ENCODE results near the gene CEP290.

Gene CEP290

GRCh38 chr12:88127099-88127498, 14.8 kb downstream of the CEP290 start:
- peaks cover 41% of the 10 kb centered on the region for H3K36me3 ChIP-seq (ENCODE audit: insufficient read depth, low read length)
- H3K9me3 ChIP-seq (ENCODE audit: low read length), result no peaks in the 10 kb centered on the region

GRCh38 chr12:88122666-88123065, 19.2 kb downstream of the CEP290 start:
- H2AFZ ChIP-seq (ENCODE audit: low read depth, low read length), result no peak overlapping the region
- peaks cover 45% of the 10 kb centered on the region for H3K36me3 ChIP-seq (ENCODE audit: insufficient read depth, low read length)
- H3K4me1 ChIP-seq (ENCODE audit: insufficient read depth, low read length), result no peaks in the 10 kb centered on the region
- H3K4me3 ChIP-seq (ENCODE audit: low read length), result no peak overlapping the region
- no peaks in the 10 kb centered on the region for H3K9me3 ChIP-seq (ENCODE audit: low read length)
- H3K27me3 ChIP-seq (ENCODE audit: insufficient read depth, low read length), result no peaks in the 10 kb centered on the region

More at GRCh38 chr12:88127099-88127498, 14.8 kb downstream of the CEP290 start:
- Histone ChIP-seq H3K4me1 (ENCODE audit: insufficient read depth, low read length) (no peaks in the 10 kb centered on the region), H2AFZ (ENCODE audit: low read depth, low read length) (no peak overlapping the region), H3K4me3 (ENCODE audit: low read length) (no peak overlapping the region), H3K27me3 (ENCODE audit: insufficient read depth, low read length) (no peaks in the 10 kb centered on the region)

GRCh38 chr12:88113871-88114270, 28.0 kb downstream of the CEP290 start:
- no peaks in the 10 kb centered on the region for H3K27me3 ChIP-seq (ENCODE audit: insufficient read depth, low read length)
- no peaks in the 10 kb centered on the region for H3K4me1 ChIP-seq (ENCODE audit: insufficient read depth, low read length)
- no peaks in the 10 kb centered on the region for H3K9me3 ChIP-seq (ENCODE audit: low read length)
- H3K36me3 ChIP-seq (ENCODE audit: insufficient read depth, low read length), result peaks cover 71% of the 10 kb centered on the region
- H2AFZ ChIP-seq (ENCODE audit: low read depth, low read length), result no peak overlapping the region
- H3K4me3 ChIP-seq (ENCODE audit: low read length), result no peak overlapping the region

DNA sequence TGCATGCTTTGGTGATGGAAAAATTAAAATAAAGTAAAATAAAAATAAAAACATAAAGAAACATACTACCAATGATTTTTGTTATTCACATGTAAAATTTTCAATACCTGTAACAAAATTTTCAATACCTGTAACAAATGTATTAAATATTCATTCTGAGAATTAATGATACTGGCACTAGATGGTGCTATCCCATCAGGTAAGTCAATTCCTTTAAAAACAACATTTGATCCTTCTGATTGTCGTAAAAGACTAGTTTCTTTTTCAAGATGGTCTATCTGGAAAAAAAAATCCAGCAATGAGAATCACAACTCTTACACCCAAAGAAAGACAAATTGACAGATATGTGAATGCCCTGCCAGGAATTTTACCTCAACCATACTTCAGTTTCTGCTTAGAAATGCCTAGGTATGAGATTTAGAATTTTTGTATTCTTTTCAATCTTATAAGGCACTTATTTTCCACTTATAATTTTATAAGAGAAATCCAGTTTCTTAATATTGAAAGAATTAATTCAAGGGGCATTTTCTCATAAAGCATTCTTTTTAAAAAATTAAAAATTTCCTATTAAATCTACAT, 30.7 kb downstream of the CEP290 start:
- no peak overlapping the region for H3K4me3 ChIP-seq (ENCODE audit: low read length)

DNA sequence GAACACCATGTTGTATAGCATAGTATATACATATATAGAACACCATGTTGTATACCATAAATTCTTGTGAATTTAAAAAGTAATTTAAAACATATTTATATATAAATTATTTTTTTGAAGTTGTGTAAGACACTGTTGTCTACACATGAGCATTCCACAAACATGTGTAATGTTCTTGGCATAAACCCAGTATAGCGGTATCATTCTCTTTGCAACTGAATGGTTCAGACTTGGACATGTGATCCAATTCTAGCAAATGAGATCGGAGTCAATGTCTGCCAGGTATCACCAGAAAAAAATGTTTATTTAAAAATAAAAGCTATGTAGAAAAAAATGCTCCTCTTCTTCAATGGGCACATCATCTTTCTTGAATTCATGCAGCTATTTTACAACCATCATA, 33.9 kb downstream of the CEP290 start:
- Histone ChIP-seq H3K4me1 (ENCODE audit: insufficient read depth, low read length) (no peaks in the 10 kb centered on the region), H2AFZ (ENCODE audit: low read depth, low read length) (no peak overlapping the region), H3K4me3 (ENCODE audit: low read length) (no peak overlapping the region), H3K36me3 (ENCODE audit: insufficient read depth, low read length) (peaks cover 61% of the 10 kb centered on the region), H3K9me3 (ENCODE audit: low read length) (no peaks in the 10 kb centered on the region), H3K27me3 (ENCODE audit: insufficient read depth, low read length) (no peaks in the 10 kb centered on the region)

More for the DNA sequence above, 30.7 kb downstream of the CEP290 start:
- H3K36me3 ChIP-seq (ENCODE audit: insufficient read depth, low read length), result peaks cover 69% of the 10 kb centered on the region
- H3K9me3 ChIP-seq (ENCODE audit: low read length), result no peaks in the 10 kb centered on the region
- no peaks in the 10 kb centered on the region for H3K27me3 ChIP-seq (ENCODE audit: insufficient read depth, low read length)
- H2AFZ ChIP-seq (ENCODE audit: low read depth, low read length), result no peak overlapping the region
- H3K4me1 ChIP-seq (ENCODE audit: insufficient read depth, low read length), result no peaks in the 10 kb centered on the region

GRCh38 chr12:88093573-88093972, 48.3 kb downstream of the CEP290 start:
- Histone ChIP-seq H3K4me1 (ENCODE audit: insufficient read depth, low read length) (no peaks in the 10 kb centered on the region), H3K36me3 (ENCODE audit: insufficient read depth, low read length) (peaks cover 24% of the 10 kb centered on the region), H2AFZ (ENCODE audit: low read depth, low read length) (no peak overlapping the region), H3K9me3 (ENCODE audit: low read length) (no peaks in the 10 kb centered on the region), H3K27me3 (ENCODE audit: insufficient read depth, low read length) (no peaks in the 10 kb centered on the region), H3K4me3 (ENCODE audit: low read length) (no peak overlapping the region)

DNA sequence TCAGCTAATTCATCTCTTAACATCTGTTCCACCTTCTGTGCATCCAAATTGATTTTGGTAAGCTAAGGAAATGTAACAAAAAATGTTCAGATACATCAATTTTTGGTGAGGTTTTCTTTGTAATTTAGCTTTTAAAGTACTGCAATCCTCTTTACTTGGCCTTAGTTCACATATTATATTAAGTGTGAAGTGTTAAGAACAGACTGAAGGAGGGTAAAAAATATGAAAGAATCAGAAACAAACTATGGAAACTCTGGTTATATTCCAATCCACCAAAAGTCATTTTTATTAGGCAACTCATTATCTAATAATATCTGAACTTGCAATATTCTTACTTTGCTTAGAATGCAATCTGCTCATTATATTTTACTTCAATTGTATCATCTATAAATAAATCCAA, 49.1 kb downstream of the CEP290 start:
- H3K27me3 ChIP-seq (ENCODE audit: insufficient read depth, low read length), result no peaks in the 10 kb centered on the region
- H2AFZ ChIP-seq (ENCODE audit: low read depth, low read length), result no peak overlapping the region
- H3K36me3 ChIP-seq (ENCODE audit: insufficient read depth, low read length), result peaks cover 24% of the 10 kb centered on the region
- H3K9me3 ChIP-seq (ENCODE audit: low read length), result no peaks in the 10 kb centered on the region
- no peak overlapping the region for H3K4me3 ChIP-seq (ENCODE audit: low read length)
- no peaks in the 10 kb centered on the region for H3K4me1 ChIP-seq (ENCODE audit: insufficient read depth, low read length)

- no peak overlapping the region for H2AFZ ChIP-seq (ENCODE audit: low read depth, low read length)
- no peaks in the 10 kb centered on the region for H3K9me3 ChIP-seq (ENCODE audit: low read length)
- no peaks in the 10 kb centered on the region for H3K27me3 ChIP-seq (ENCODE audit: insufficient read depth, low read length)
- H3K4me1 ChIP-seq (ENCODE audit: insufficient read depth, low read length), result no peaks in the 10 kb centered on the region
- peaks cover 60% of the 10 kb centered on the region for H3K36me3 ChIP-seq (ENCODE audit: insufficient read depth, low read length)
- no peak overlapping the region for H3K4me3 ChIP-seq (ENCODE audit: low read length)
Observed at GRCh38 chr12:88084210-88084609, 57.7 kb downstream of the CEP290 start.

- Histone ChIP-seq H3K36me3 (ENCODE audit: insufficient read depth, low read length) (peaks cover 57% of the 10 kb centered on the region), H2AFZ (ENCODE audit: low read depth, low read length) (no peak overlapping the region), H3K4me3 (ENCODE audit: low read length) (no peak overlapping the region), H3K4me1 (ENCODE audit: insufficient read depth, low read length) (no peaks in the 10 kb centered on the region), H3K9me3 (ENCODE audit: low read length) (no peaks in the 10 kb centered on the region), H3K27me3 (ENCODE audit: insufficient read depth, low read length) (no peaks in the 10 kb centered on the region)
Observed at GRCh38 chr12:88083634-88084033, 58.3 kb downstream of the CEP290 start.

DNA sequence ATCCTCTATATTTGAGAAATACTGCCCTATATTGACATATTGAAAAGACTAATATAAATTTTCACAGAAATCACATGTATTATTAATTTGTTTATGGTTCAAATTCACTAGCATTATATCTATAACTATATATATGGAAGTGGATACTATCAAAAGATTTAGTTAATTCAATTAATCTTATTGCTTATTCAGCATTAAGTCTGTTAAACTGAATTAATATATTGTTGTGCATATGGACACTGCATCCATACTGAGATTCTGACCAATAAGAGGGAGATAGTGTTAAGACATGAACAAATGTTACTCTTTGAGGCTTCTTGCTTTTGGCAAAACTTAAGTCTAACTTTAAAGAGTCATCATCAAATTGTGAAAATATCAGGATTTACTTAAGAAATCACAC, 60.6 kb downstream of the CEP290 start:
- H3K36me3 ChIP-seq (ENCODE audit: insufficient read depth, low read length), result peaks cover 62% of the 10 kb centered on the region
- no peak overlapping the region for H2AFZ ChIP-seq (ENCODE audit: low read depth, low read length)
- no peaks in the 10 kb centered on the region for H3K4me1 ChIP-seq (ENCODE audit: insufficient read depth, low read length)
- no peak overlapping the region for H3K4me3 ChIP-seq (ENCODE audit: low read length)
- H3K9me3 ChIP-seq (ENCODE audit: low read length), result no peaks in the 10 kb centered on the region
- H3K27me3 ChIP-seq (ENCODE audit: insufficient read depth, low read length), result no peaks in the 10 kb centered on the region

GRCh38 chr12:88067301-88067700, 74.6 kb downstream of the CEP290 start:
- no peaks in the 10 kb centered on the region for H3K4me1 ChIP-seq (ENCODE audit: insufficient read depth, low read length)
- H3K36me3 ChIP-seq (ENCODE audit: insufficient read depth, low read length), result peaks cover 14% of the 10 kb centered on the region

DNA sequence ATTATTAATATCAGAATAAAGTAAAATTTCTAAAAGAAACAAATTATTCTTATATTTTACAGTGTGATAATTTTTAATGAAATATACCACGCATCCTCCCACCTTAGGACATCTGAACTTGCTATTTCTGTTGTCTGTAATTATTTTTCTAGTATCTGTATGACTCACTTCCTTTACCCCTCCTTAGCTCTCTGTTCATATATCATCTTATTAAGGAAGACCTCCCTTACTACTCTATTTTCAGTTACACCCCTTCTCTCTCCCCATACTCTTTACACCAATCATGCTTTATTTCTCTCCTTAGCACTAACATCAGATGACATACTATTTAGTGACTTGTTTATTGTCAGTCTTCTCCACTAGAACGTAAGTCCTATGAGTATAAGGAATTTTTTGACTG, 78.5 kb downstream of the CEP290 start:
- Histone ChIP-seq H3K4me3 (ENCODE audit: low read length) (no peak overlapping the region), H3K36me3 (ENCODE audit: insufficient read depth, low read length) (peaks cover 19% of the 10 kb centered on the region), H3K9me3 (ENCODE audit: low read length) (no peaks in the 10 kb centered on the region), H3K27me3 (ENCODE audit: insufficient read depth, low read length) (no peaks in the 10 kb centered on the region), H2AFZ (ENCODE audit: low read depth, low read length) (no peak overlapping the region), H3K4me1 (ENCODE audit: insufficient read depth, low read length) (no peaks in the 10 kb centered on the region)

More at GRCh38 chr12:88067301-88067700, 74.6 kb downstream of the CEP290 start:
- Histone ChIP-seq H3K4me3 (ENCODE audit: low read length) (no peak overlapping the region), H3K27me3 (ENCODE audit: insufficient read depth, low read length) (no peaks in the 10 kb centered on the region), H3K9me3 (ENCODE audit: low read length) (no peaks in the 10 kb centered on the region), H2AFZ (ENCODE audit: low read depth, low read length) (no peak overlapping the region)

GRCh38 chr12:88062474-88062873, 79.4 kb downstream of the CEP290 start:
- H3K9me3 ChIP-seq (ENCODE audit: low read length), result no peaks in the 10 kb centered on the region
- no peak overlapping the region for H3K4me3 ChIP-seq (ENCODE audit: low read length)
- no peaks in the 10 kb centered on the region for H3K27me3 ChIP-seq (ENCODE audit: insufficient read depth, low read length)
- no peak overlapping the region for H2AFZ ChIP-seq (ENCODE audit: low read depth, low read length)
- no peaks in the 10 kb centered on the region for H3K4me1 ChIP-seq (ENCODE audit: insufficient read depth, low read length)
- peaks cover 27% of the 10 kb centered on the region for H3K36me3 ChIP-seq (ENCODE audit: insufficient read depth, low read length)

DNA sequence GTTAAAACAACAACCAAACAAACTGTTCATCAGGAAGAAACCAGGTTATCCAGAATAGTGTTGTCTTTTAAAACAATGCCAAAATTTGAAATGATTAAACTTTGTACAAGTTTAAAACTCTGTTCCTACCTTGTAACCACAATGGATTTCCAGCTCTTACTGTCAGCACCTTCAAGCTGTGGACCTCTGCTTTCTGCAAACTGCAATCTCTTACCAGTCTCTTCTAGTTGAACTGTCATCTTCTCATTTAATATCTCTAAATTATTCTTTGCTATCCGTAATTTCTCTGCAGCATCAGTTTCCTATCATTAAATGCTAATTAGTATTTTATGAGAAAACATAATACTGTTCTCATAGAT, 83.2 kb downstream of the CEP290 start:
- H3K4me1 ChIP-seq (ENCODE audit: insufficient read depth, low read length), result no peaks in the 10 kb centered on the region
- no peaks in the 10 kb centered on the region for H3K9me3 ChIP-seq (ENCODE audit: low read length)
- no peaks in the 10 kb centered on the region for H3K27me3 ChIP-seq (ENCODE audit: insufficient read depth, low read length)
- H2AFZ ChIP-seq (ENCODE audit: low read depth, low read length), result no peak overlapping the region
- peaks cover 41% of the 10 kb centered on the region for H3K36me3 ChIP-seq (ENCODE audit: insufficient read depth, low read length)
- no peak overlapping the region for H3K4me3 ChIP-seq (ENCODE audit: low read length)
